Nephron progenitor cell (in vitro differentiated cells): ENCODE data around the gene CAMKV.

Source experiments
- DNase-seq: peaks from one replicate; pipeline ENCODE4 v3.0.0; 2021
- H3K27ac Mint-ChIP-seq: 2 replicates; pipeline ENCODE4 v1.8.0; 2021; ENCODE audit warnings: mild to moderate bottlenecking, moderate library complexity, mixed read lengths
- H3K27me3 Mint-ChIP-seq: 2 replicates; pipeline ENCODE4 v1.8.0; 2021; ENCODE audit warnings: mild to moderate bottlenecking, low read depth, mixed read lengths; ENCODE audit not compliant: poor library complexity
- H3K36me3 Mint-ChIP-seq: 2 replicates; pipeline ENCODE4 v1.8.0; 2021; ENCODE audit warnings: low read depth, mixed read lengths
- H3K4me1 Mint-ChIP-seq: 2 replicates; pipeline ENCODE4 v1.8.0; 2021; ENCODE audit warnings: mixed read lengths
- H3K4me3 Mint-ChIP-seq: 2 replicates; pipeline ENCODE4 v1.8.0; 2021; ENCODE audit warnings: mild to moderate bottlenecking, moderate library complexity, mixed read lengths
- H3K9me3 Mint-ChIP-seq: 2 replicates; pipeline ENCODE4 v1.8.0; 2021; ENCODE audit warnings: mild to moderate bottlenecking, moderate library complexity, mixed read lengths
- TF ChIP-seq, protein P1 (sequence below): fragments of 200-600 bp; sonication (generic); IDR thresholded peaks from 2 replicates; pipeline ENCODE4 v1.5.0; 2021; ENCODE audit warnings: antibody characterized with exemption

Gene CAMKV

DNA sequence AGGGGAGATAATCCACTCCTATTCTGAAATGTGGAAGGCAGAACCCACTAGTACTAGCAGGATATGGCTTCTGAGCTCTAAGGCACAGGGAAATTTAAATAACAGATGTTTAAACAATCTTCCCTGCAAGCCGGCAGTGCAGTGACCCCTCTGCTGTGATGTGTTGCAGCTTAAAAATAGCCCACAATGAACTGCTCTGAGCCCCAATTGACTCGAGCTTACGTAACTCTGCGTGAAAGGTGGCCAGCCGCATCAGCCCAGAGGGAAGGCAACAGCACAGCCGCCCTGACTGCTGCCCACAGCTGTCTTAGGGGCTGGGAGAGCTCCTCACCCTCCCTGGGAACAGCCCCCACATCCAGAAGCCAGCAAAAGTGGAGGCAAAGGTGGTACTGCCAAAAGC lies 12.5 kb upstream of the CAMKV start:
- Mint-ChIP-seq H3K27me3 (peaks cover 9% of the 10 kb centered on the region), H3K4me3 (no peak overlapping the region), H3K36me3 (no peaks in the 10 kb centered on the region), H3K9me3 (no peaks in the 10 kb centered on the region), H3K4me1 (peaks cover 44% of the 10 kb centered on the region), H3K27ac (no peak overlapping the region)
- TF ChIP-seq, protein P1, sequence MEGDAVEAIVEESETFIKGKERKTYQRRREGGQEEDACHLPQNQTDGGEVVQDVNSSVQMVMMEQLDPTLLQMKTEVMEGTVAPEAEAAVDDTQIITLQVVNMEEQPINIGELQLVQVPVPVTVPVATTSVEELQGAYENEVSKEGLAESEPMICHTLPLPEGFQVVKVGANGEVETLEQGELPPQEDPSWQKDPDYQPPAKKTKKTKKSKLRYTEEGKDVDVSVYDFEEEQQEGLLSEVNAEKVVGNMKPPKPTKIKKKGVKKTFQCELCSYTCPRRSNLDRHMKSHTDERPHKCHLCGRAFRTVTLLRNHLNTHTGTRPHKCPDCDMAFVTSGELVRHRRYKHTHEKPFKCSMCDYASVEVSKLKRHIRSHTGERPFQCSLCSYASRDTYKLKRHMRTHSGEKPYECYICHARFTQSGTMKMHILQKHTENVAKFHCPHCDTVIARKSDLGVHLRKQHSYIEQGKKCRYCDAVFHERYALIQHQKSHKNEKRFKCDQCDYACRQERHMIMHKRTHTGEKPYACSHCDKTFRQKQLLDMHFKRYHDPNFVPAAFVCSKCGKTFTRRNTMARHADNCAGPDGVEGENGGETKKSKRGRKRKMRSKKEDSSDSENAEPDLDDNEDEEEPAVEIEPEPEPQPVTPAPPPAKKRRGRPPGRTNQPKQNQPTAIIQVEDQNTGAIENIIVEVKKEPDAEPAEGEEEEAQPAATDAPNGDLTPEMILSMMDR = no peak
- DNase-seq = no peak

DNA sequence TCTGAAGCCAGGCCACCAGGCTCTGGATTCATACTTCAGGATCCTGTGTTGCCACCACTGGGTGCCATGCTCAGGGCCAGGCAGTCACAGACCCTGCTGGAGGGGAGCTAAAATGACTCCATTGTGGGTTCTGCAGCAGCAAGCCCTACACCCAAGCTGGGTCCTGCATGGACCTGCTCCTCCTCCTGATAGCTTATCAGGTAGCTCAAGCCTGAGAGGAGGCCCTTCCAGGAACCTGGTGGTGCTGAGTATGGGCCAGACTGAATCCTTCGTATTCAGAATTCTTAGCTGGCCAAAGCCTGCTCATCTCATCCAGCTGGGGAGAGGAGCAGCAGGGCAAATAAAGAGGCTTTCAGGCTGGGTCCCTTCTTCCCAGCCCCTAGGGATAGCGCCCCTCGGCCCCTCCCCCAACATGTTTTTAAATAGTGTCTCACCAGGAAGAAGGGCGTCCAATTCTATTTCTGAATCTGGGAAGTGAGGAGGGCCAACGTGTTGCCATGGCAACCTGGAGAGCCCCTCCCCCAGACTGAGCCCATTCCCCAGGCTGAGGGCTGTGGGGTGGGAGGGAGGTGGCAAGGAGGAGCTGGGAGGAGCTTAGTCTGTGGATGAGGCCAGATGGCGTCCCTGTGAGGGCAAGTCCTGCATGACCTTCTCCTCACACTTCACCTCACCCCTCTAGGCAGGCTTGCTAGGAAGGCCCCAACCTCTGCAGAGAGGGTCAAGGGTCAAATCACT lies 11.0 kb upstream of the CAMKV start:
- Mint-ChIP-seq H3K4me1 (peaks cover 38% of the 10 kb centered on the region), H3K36me3 (no peaks in the 10 kb centered on the region), H3K27me3 (peaks cover 7% of the 10 kb centered on the region), H3K9me3 (no peaks in the 10 kb centered on the region), H3K27ac (peak overlapping the region; percentile 85), H3K4me3 (no peak overlapping the region)
- TF ChIP-seq, protein P1 = no peak
- DNase-seq = peak; percentile 69

DNA sequence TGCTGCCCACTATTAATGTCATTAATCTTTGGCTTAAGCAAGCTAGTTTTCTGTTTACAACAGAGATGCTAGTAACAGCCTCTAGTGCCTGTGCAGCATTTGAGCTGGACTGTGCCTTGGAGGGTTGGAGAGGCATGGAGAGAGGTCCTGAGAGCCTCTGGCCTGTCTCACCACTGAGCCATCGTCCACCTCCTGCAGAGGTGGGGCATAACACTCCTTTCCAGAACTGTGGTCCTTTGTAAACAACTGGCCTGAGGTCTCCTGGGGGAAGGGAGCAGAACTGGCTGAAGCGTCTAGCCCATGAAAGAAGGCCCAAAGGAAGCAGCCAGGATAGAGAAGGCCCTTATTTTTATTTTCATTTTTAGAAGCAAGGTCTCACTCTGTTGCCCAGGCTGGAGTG lies 10.0 kb upstream of the CAMKV start:
- no peak for DNase-seq
- Mint-ChIP-seq H3K4me1 (peaks cover 35% of the 10 kb centered on the region), H3K27me3 (peaks cover 13% of the 10 kb centered on the region), H3K27ac (peak overlapping the region; percentile 25), H3K4me3 (no peak overlapping the region), H3K36me3 (no peaks in the 10 kb centered on the region), H3K9me3 (no peaks in the 10 kb centered on the region)
- TF ChIP-seq, protein P1 = no peak

DNA sequence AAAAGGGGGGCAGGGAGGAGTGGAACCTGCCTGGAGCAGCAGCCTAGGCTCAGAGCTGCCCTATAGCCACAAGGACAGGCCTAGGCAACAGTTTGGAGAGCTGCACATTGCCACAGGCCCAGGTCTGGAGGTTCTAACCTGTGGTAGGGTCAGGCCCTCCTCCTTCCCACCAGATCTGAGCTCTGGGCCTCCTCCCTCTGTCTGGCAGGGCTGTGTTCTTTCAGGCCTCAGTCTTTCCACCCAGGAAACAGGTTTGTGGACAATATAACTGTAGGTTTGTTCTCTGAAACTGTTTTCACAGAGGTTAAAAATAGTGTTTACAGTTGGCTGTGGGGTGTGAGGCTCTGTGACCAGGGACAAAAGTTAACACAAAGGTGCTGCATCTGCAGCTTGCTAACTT lies 9.0 kb upstream of the CAMKV start:
- no peak for DNase-seq
- Mint-ChIP-seq H3K27ac (no peak overlapping the region), H3K4me3 (no peak overlapping the region), H3K27me3 (peaks cover 10% of the 10 kb centered on the region), H3K36me3 (no peaks in the 10 kb centered on the region), H3K9me3 (no peaks in the 10 kb centered on the region), H3K4me1 (peaks cover 35% of the 10 kb centered on the region)
- TF ChIP-seq, protein P1 = no peak

DNA sequence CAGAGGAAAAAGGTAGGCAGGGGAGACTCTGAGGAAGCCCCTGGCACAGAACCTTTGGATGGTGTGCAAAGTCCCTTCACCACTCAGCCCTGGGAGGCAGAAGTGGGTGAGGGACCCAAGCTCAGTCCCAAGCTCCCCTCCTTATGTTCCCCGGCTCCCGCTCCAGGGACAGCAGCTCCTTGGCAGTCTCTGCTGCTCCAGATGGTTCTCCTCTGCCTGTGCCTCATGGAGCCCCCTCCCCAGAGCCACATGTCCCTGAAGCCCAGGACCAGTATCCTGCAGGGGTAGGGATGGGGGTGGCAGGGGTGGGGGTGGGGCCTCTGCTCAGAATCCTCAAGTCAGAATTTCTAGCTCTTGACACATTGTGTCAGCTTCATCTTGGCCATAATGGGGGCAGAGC lies 8.0 kb upstream of the CAMKV start:
- Mint-ChIP-seq H3K9me3 (no peaks in the 10 kb centered on the region), H3K27me3 (peaks cover 10% of the 10 kb centered on the region), H3K4me1 (peaks cover 37% of the 10 kb centered on the region), H3K27ac (no peak overlapping the region), H3K4me3 (no peak overlapping the region), H3K36me3 (no peaks in the 10 kb centered on the region)
- DNase-seq = no peak
- TF ChIP-seq, protein P1 = no peak

DNA sequence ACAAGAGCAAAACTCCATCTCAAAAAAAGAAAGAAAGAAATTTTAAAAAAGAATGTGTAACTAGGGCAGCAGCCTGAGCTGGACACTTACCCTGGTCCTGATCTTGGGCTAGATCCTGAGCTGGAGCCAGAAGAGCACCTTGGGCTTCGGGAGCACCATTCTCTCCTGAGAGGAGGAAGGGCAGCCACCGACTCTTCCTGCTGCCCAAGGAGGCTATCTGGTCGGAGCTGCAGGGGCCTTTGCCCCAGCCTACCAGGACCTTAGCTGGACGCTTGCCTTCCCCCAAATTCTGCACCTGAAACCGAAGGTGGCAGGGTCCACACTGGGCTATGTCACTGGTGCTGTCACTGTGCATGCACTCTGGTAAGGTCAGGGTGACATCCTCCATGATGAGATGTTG lies 6.9 kb upstream of the CAMKV start:
- Mint-ChIP-seq H3K27ac (no peak overlapping the region), H3K9me3 (no peaks in the 10 kb centered on the region), H3K4me1 (peaks cover 36% of the 10 kb centered on the region), H3K27me3 (peaks cover 8% of the 10 kb centered on the region), H3K36me3 (no peaks in the 10 kb centered on the region), H3K4me3 (no peak overlapping the region)
- TF ChIP-seq, protein P1 = no peak
- DNase-seq = no peak
